G401.6 (cell line): ENCODE data around the gene DEXI.
"Not testable (repeated sequence)": the region's sequence is repeated elsewhere in the genome, so short reads cannot be mapped to it uniquely, and the experiment has no call there.

Source experiments
- FAIRE-seq: peaks from 2 replicates; lab custom pipeline; 2012; peaks lifted over from hg19 to GRCh38; lab: Jason Lieb, UNC

The DEXI gene

GRCh38 chr16:10941127-10941933 is 938 bp downstream of the DEXI start:
- FAIRE-seq = no peak

DNA sequence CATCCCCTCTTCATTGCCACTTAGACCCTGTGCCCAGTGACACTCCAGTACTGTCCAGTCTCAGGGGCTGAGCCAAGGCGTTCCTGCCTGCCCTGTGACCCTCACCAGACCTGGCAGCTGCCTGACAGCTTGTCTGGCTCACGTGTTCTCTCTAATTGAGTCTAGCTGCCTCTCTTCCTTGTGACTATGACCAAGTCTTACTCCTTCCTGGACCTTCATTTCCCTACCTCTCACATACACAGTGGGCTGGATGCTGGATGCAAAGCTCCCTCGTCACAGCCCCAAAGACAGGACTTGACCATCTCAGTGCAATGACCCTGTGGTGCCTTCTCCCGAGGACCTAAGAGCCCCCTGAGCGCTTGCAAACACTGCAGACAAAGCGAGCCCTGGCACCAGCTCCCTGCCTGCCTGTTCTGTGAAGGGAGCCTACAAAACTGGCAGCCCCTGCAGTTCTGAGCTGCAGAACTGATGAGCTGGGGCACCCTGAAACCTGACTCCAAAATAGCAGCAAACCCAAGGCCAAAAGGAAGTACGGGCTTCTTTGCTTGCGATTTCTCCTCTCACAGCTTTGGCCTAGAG is 1.7 kb downstream of the DEXI start:
- no peak for FAIRE-seq

- FAIRE-seq = no peak
These were observed 2.5 kb downstream of the DEXI start for GRCh38 chr16:10939649-10940234.

DNA sequence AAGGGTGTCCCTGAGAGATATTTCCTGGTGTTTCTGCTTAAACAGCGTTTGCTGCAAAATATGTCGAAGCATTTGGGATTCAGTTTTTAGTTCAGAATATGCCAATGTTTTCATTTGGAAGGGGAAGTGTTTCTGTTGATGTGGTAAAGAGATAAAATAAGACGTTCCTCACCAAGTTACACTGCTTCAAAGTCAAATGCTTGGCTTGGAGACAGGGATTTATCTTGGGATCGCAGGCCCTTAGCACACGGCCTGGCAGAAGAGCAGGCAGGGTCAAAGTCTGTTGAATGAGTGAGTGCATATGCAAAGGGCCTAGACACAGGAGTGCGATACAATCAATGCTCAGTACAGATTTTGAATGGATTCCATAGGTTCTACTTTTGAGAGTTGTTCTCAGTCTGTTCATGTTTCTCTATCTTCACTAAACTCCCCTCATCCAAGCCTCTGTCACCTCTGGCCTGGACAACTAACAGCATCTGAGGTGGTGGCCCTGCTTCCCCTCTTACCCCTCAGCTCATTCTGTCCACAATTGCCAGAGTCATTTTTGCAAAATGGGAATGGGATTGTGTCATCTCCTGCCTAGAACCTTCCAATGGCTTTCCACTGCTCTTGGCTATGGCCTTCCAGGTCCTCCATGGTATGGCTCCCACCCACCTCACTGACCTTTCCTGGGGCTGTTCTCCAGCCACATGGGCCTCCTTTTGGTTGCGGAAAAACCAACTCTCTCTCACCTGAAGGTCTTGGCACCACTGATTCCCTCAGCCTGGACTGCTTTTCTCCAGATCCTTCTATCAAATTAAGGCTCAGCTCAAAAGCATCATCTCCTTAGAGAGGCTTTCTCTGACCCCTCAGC is 3.2 kb downstream of the DEXI start:
- no peak for FAIRE-seq

GRCh38 chr16:10938321-10938720 is 3.9 kb downstream of the DEXI start:
- FAIRE-seq = no peak

DNA sequence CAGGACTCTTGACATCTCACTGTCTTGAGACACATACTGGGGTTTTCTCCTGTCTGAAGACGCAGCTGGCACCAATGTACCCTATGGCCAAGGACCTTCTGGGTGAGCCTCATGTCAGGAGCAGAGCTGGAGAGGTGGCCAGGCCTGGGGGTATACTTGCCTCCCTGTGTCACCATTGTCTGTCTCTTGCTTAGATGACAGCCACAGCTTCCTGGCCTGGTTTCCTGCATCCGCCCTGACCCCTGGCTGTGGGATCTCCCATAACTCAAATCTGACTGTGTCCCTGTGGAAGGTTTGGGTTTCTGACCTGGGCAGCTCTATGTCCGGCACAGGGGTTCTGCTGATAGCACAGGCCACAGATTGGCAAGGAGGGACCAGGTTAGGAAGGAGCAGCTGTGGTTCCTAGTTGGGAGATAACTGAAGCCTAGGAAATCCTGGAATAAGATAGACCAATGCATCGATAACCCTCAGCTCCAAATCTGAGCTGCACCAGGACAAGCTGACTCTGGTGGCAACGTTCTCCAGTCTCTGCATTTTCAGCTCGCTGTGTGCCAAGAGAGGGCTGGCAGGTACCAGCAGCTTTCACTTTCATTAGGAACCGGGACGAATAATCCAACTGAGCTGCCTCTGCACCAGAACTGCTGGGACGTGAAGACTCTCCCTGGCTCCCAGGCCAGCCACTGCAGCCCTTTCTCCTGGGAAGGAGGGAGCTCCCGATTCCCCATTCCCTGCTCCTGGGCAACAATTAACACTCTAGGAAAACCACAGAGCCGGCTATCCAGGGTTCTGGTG is 5.0 kb downstream of the DEXI start:
- FAIRE-seq = no peak

DNA sequence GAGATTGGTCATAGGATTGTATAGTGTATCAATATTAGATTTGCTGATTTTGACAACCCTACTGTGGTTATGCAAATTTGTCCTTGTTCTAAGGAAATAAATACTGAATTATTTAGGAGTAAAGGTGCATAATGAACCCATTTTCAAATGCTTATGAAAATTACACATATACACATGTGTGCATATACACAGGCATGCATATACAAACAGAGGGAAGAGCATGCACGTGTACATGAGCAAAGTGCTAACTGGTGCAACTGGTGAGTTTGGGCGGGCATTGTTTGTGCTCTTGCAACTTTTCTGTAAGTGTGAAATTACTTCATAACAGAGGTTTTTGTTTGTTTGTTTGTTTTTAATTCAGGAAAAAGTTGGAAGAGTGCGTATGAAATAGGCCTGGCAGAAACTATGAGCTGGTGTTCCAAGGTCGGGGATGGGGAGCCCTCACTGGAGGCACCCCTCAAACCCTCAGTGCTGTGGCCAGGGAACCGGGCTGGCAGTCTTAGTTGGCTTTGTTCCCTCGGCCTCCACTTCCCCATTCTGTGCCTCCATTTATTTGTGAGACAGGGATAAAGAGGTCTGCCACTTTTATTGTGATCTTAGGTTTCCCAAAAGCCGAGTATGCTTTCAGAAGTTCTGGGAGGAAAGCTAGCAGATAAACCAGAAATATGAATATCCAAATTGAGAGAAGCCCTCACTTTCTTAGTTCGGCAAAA is 5.8 kb downstream of the DEXI start:
- FAIRE-seq = no peak

DNA sequence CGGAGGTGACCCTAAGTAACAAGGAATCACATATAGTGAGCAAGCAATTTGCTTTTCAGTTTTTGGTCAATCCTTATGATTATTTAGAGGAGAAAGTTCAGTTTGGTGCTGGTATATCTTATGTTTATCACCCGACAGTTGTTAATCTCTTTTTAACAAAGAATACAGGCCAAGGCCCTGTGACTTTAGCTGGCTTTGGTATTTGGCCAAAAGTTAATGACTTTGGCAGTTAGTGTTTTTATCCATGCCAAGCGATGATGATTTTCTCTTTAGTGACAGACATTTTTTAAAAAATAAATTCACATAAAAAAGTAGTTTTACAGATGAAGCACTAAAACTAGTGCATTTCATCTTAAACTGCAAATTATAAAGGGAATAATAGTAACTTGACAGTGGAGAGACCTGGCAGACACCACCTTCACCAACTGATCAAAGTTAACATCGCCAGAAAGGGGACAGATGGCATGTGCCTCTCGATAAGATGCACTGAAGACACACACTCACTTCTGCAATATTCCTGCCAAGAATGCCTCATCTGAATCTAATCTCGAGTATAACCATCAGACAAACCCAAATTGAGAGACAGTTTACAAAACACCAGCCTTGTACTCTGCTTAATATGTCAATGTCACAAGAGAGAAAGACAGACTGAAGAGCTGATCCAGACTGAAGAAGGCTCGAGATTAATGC is 6.9 kb downstream of the DEXI start:
- FAIRE-seq = no peak

DNA sequence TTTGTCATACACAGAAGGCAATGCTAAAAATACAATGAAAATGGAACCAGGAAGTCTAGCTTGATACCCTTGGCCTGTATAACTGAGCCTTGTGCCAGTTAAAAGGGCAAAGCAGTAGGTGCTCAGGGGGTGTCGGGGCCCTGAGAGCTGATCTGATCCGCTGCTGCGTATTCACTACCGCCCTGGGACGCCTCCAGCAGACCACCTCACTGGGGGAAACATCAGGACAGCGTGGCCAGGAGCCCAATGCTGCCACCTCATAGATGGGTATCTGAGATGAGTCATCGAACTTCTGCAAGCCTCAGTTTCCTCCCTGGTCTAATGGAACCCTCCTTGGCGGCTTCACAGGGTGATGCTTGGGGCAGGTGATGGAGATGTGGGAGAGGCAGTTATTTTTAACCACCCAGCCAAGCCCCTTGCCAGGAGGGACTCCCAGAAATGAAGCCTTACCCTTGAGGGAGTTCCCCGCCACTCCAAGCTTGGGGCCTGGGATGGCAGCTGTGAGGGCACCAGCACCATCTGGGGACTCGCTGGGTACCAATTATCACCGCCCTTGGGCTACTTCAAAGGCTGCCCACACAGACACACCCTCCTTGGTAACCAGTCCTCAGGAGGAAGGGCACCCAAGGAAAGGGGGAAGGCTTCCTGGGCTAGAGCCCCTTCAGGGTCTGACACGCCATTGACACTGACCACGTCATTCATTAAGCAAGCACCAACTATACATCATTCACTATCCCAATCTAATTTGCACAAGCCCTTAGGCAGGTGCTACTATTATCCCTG is 7.8 kb downstream of the DEXI start:
- FAIRE-seq = no peak

DNA sequence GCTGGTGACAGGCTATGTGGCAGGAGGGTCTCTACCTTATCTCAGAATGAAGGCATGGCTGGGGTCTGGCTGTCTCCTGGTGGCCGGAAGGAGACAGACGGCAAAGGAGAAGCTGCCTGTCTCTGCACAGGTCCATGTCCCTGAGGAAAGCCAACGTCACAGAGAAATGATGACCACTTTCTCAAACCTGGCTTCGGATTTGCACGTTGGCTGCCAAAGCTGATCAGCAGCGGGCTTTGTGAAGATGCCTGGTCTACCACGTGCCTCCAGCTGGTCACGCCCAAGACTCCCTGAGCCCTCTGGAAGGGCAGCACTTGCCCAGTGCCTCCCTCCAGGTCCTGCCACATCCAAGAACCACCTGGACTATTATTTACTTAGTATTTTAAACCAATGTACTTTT is 8.4 kb downstream of the DEXI start:
- FAIRE-seq = no peak

DNA sequence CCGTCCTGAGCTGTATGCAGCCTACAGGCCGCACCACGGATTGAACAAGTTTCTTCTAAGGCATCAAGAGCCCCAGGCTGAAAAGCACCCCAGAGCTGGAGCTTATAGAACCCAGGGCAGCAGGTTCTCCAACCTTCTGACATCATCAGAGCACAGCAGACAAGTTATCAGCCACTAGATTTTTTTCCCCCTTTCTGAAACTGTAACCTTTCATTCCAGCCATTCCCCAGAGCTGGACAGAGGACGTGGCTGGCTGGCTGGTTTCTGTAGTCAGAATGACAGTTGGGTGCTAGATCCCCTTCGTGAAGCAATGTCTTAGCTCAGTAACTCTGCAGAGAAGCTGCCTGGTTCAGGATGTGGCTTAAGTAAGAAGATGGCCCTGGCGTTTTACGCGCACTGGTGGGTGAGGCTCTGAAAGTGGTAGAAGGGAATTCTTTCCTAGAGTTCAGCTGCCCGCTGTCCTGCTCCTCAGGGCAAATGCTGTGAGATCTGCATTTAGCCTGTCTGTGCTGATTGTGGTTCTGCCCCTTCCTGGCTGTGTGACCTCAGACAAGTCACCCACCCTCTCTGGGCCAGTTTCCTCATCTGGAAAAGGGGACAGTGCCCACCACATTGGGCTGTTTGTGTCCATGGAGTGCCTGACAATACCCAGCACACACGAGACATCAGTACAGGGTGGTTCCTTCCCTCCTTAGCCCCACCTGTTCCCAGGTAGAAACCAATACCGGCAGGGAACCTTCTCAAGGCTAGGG is 9.1 kb downstream of the DEXI start:
- no peak for FAIRE-seq

- no peak for FAIRE-seq
These were observed 10.2 kb downstream of the DEXI start for GRCh38 chr16:10931977-10932632.

DNA sequence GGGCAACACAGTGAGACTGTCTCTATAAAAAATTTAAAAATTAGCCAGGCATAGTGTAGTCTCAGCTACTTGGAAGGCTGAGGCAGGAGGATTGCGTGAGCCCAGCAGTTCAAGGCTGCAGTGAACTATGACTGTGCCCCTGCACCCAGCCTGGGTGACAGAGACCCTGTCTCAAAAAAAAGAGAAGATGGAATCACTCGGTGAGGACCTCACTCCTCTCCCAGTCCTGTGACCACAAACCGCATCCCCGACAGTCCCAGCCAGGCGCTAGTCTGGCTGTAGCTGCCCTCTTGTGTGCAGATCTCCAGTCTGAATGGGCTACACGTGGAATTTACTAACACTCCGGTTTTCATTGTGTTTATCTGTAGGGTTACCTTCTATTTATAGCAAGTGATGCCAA is 11.1 kb downstream of the DEXI start:
- no peak for FAIRE-seq

DNA sequence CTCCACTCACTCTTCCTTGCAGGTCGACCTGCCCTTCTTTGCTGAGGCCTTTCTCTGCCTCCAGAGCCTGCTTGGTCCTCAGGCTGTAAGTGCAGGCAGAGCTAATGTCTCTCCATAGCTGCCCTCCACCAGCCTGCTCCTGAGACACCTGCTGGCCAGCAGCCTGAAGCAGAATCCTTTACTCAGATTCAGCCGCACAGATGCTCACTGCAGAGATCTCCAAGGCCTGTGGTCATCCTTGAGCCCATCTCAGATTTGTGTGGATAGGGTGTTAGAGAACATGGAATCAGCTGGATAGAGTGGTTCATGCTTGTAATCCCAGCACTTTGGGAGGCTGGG is 11.5 kb downstream of the DEXI start:
- no peak for FAIRE-seq

DNA sequence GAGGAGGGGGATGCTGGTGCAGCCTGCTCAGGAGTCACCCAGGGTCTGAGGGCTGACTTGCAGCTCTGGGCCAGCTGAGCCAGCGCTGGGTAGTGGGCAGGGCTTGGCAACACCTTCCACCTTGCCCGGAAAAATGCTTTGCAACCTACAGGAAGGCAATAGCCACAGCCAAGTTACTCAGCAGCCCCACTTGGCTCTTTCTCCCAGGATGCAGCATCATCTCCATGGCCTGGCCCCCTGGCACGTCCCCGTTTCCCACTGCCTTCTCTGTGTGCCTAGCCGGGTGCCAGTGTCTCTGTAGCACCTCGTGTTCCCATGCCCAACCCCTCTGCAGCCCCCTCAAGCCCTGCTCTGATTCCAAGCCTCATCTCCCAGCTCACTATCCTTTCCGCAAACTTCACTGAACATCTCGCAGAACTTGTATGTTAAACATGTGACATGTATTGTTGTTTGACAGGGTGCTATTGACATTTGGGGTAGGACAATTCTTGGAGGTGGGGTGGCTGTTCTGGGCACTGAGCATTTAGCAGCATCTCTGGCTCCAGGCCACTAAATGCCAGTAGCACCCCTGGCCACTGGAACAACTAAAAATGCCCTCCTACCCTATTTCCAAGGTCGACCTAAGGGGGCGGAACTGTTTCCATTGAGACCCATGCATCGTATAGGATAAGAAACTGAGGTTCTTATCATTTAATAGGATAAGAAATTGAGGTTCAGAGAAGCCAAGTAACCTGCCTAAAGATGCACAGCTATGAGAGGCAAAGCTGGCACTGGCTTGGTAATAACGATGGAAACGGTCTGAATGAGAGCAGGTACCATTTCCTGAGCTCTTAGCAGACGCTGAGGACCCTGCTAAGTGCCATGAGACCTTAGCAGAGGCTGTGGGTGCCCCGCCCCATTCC is 12.2 kb downstream of the DEXI start:
- FAIRE-seq = no peak

DNA sequence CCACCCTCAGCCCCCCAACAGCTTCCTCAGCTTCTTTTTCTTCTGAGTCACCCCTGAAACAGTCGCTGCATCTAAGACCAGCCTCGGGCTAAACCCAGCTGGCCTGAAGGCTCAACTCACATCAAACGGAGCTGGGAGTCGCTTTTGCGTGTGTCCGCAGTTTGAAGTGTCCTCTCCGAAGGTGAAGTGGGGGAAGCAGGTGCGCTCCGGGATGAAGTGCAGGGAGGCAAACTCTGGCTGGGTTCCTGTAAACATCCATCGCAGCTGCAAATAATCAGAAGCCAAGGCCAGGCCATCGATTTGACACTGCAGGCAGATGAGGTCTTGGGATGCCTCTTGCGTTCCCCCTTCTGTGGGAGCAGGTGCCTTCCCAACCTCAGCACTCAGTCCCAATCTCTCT is 13.2 kb downstream of the DEXI start:
- FAIRE-seq = not testable (repeated sequence)

- no peak for FAIRE-seq
These were observed 14.7 kb downstream of the DEXI start for GRCh38 chr16:10927497-10928112.
